OCI-LY1 (cell line): ENCODE results near the gene KLHL25.

Experiments used
- H2AFZ ChIP-seq: fragments of 200-600 bp; sonication (generic), shearing (Covaris generic); 2 replicates; pipeline ENCODE4 v1.6.0; 2014; ENCODE audit warnings: antibody characterized with exemption, mild to moderate bottlenecking, low read length
- H3F3A ChIP-seq: fragments of 200-600 bp; sonication (generic), shearing (Covaris generic); 2 replicates; pipeline ENCODE4 v1.6.0; 2014; ENCODE audit warnings: mild to moderate bottlenecking, antibody characterized with exemption, low read length, moderate library complexity; ENCODE audit not compliant: insufficient read depth
- H3K27ac ChIP-seq: fragments of 200-600 bp; sonication (generic); 2 replicates; pipeline ENCODE4 v1.5.1; 2014; ENCODE audit warnings: low read length, mixed run types, mild to moderate bottlenecking, low read depth; ENCODE audit not compliant: poor library complexity, severe bottlenecking
- H3K27me3 ChIP-seq: fragments of 200-600 bp; sonication (generic); 2 replicates; pipeline ENCODE4 v1.6.0; 2014; ENCODE audit warnings: antibody characterized with exemption, mild to moderate bottlenecking, low read length, moderate library complexity; ENCODE audit not compliant: insufficient read depth
- H3K36me3 ChIP-seq: fragments of 200-600 bp; sonication (generic); 2 replicates; pipeline ENCODE4 v1.6.1; 2014; ENCODE audit warnings: mild to moderate bottlenecking, antibody characterized with exemption, low read length, moderate library complexity, mixed read lengths; ENCODE audit not compliant: insufficient read depth
- H3K4me1 ChIP-seq: fragments of 200-600 bp; sonication (generic); 2 replicates; pipeline ENCODE4 v1.5.1; 2014; ENCODE audit warnings: mild to moderate bottlenecking, low read length, moderate library complexity; ENCODE audit not compliant: insufficient read depth, severe bottlenecking
- H3K4me2 ChIP-seq: fragments of 200-600 bp; sonication (generic), shearing (Covaris generic); 2 replicates; pipeline ENCODE4 v1.6.1; 2014; ENCODE audit warnings: low read length
- H3K4me3 ChIP-seq: fragments of 200-600 bp; sonication (generic); 2 replicates; pipeline ENCODE4 v1.5.1; 2014; ENCODE audit warnings: low read length, low read depth, mild to moderate bottlenecking, mixed read lengths; ENCODE audit not compliant: poor library complexity, severe bottlenecking
- H3K79me2 ChIP-seq: fragments of 200-600 bp; shearing (Covaris generic); 2 replicates; pipeline ENCODE4 v1.6.1; 2016; ENCODE audit warnings: mixed run types, low read length, mixed read lengths; ENCODE audit not compliant: insufficient read depth
- H3K9ac ChIP-seq: fragments of 200-600 bp; sonication (generic), shearing (Covaris generic); 2 replicates; pipeline ENCODE4 v1.6.1; 2014; ENCODE audit warnings: mild to moderate bottlenecking, low read length, mixed read lengths
- H3K9me2 ChIP-seq: fragments of 200-600 bp; sonication (generic), shearing (Covaris generic); 2 replicates; pipeline ENCODE4 v1.6.1; 2014; ENCODE audit warnings: low read depth, mild to moderate bottlenecking, low read length, mixed read lengths
- H3K9me3 ChIP-seq: fragments of 200-600 bp; shearing (Covaris generic); 2 replicates; pipeline ENCODE4 v1.6.1; 2014; ENCODE audit warnings: low read length, mixed read lengths
- H4K20me1 ChIP-seq: fragments of 200-600 bp; sonication (generic), shearing (Covaris generic); 2 replicates; pipeline ENCODE4 v1.6.0; 2016; ENCODE audit warnings: mild to moderate bottlenecking, low read length; ENCODE audit not compliant: insufficient read depth
- EZH2 ChIP-seq: fragments of 200-600 bp; sonication (generic), shearing (Covaris generic); IDR thresholded peaks from 2 replicates; pipeline ENCODE4 v1.8.0; 2017; ENCODE audit warnings: borderline replicate concordance, mixed run types, mild to moderate bottlenecking, antibody characterized with exemption, low read length, moderate library complexity, mixed read lengths
- TF ChIP-seq, protein P1 (sequence below): fragments of 200-600 bp; sonication (generic), shearing (Covaris generic); IDR thresholded peaks from 2 replicates; pipeline ENCODE4 v1.5.1; 2017; ENCODE audit warnings: mild to moderate bottlenecking, antibody characterized with exemption, low read length, moderate library complexity, mixed read lengths

KLHL25 gene

DNA sequence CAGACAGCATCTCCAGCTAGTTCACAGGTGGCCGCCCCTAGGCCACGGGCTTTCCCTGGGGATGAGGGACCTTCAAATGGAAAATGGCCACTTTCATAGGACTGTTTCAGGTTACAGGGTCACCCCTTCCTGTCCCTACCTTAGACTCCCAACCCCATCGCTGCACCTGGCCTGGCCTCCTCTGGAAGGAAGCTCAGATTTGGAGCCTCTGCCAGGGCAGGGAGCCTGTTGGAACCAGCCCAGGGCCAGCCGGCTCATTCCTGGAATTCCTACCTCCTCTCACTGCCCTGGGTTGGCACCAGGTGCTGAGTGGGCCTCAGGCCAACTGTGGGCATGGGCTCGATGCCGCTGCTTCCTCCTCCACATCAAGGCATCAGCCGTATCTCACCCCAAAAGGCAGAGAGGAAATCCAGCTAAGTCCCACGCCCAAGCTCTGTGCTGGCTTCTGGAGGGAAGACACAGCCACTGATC, 42.2 kb downstream of the KLHL25 start:
- no peak overlapping the region for H3K4me3 ChIP-seq
- H3F3A ChIP-seq = no peaks in the 10 kb centered on the region
- H3K4me1 ChIP-seq = no peaks in the 10 kb centered on the region
- no peak overlapping the region for H3K4me2 ChIP-seq
- no peaks in the 10 kb centered on the region for H3K79me2 ChIP-seq
- no peaks in the 10 kb centered on the region for H3K9me3 ChIP-seq
- no peaks in the 10 kb centered on the region for H3K9me2 ChIP-seq
- no peaks in the 10 kb centered on the region for H4K20me1 ChIP-seq
- H3K36me3 ChIP-seq = peaks cover 20% of the 10 kb centered on the region
- H3K27ac ChIP-seq = no peak overlapping the region
- TF ChIP-seq, protein P1, sequence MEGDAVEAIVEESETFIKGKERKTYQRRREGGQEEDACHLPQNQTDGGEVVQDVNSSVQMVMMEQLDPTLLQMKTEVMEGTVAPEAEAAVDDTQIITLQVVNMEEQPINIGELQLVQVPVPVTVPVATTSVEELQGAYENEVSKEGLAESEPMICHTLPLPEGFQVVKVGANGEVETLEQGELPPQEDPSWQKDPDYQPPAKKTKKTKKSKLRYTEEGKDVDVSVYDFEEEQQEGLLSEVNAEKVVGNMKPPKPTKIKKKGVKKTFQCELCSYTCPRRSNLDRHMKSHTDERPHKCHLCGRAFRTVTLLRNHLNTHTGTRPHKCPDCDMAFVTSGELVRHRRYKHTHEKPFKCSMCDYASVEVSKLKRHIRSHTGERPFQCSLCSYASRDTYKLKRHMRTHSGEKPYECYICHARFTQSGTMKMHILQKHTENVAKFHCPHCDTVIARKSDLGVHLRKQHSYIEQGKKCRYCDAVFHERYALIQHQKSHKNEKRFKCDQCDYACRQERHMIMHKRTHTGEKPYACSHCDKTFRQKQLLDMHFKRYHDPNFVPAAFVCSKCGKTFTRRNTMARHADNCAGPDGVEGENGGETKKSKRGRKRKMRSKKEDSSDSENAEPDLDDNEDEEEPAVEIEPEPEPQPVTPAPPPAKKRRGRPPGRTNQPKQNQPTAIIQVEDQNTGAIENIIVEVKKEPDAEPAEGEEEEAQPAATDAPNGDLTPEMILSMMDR = no peak
- no peak for TF ChIP-seq EZH2
- no peaks in the 10 kb centered on the region for H3K27me3 ChIP-seq
- H2AFZ ChIP-seq = no peak overlapping the region
- no peak overlapping the region for H3K9ac ChIP-seq

DNA sequence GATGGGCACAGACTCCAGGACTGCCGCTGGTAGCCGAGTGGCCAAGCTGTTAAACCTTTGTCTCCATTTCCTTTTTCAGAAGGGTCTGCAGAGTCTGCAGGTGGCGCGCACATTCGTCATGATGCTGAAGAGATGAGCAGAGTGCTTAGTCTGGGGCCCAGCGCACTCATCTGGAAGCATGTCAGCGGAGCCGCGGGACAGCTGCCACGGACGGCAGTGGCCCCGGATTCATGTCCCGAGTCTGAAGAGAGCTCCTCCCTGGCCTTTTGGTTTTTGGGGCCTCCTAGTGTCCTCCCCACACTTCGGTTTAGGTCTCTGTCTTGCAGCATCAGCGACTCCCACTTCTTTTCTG, 42.6 kb downstream of the KLHL25 start:
- no peaks in the 10 kb centered on the region for H3K4me1 ChIP-seq
- H3K9me3 ChIP-seq = no peaks in the 10 kb centered on the region
- H3K9ac ChIP-seq = no peak overlapping the region
- no peaks in the 10 kb centered on the region for H4K20me1 ChIP-seq
- no peaks in the 10 kb centered on the region for H3K79me2 ChIP-seq
- H3K27ac ChIP-seq = no peak overlapping the region
- no peak overlapping the region for H3K4me3 ChIP-seq
- no peaks in the 10 kb centered on the region for H3K9me2 ChIP-seq
- peaks cover 24% of the 10 kb centered on the region for H3K36me3 ChIP-seq
- H2AFZ ChIP-seq = no peak overlapping the region
- H3F3A ChIP-seq = no peaks in the 10 kb centered on the region
- H3K27me3 ChIP-seq = no peaks in the 10 kb centered on the region
- H3K4me2 ChIP-seq = no peak overlapping the region
- no peak for TF ChIP-seq EZH2
- TF ChIP-seq, protein P1 = no peak

DNA sequence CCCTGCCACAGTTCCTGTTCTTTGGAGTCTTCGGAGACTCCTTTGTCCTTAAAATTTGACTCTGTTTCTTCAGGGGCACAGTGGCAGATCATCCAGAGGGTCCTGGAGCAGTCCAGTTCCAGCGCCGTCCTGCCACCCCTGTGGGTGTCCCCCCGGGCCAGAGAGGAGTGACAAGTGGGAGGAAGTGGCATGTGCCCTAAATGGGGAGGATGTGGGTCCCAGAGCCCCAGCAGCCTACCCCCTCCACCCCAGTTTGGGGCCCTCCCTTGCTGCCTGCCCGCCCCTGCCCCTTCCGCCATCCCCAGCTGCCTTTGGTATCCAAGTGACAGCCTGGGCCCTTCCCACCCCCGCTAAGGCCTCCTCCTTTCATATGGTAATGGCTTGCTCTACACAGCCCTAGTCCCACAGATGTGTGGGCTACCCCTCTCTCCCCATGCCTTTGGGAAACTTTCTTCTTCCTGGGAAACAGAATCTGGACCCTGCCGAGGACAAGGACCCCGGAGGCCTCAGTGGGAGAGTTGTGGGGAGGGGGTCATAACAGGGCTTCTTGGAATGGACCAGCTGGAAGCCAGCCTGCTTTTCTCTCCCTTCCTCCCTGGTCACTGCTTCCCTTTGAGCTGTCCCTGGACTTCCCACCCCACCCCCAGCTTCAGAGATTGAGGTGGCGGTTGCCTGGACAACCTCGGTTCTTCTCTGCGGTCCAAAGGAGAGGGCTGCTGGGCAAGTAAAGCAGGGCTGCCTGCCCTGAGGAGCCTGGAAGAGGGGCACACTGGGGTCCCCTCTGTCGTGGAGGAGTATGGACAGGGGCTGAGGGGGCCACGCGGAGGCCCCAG, 43.2 kb downstream of the KLHL25 start:
- no peaks in the 10 kb centered on the region for H3K4me1 ChIP-seq
- H3K4me3 ChIP-seq = no peak overlapping the region
- H3K79me2 ChIP-seq = no peaks in the 10 kb centered on the region
- TF ChIP-seq, protein P1 = no peak
- TF ChIP-seq EZH2 = no peak
- no peak overlapping the region for H3K9ac ChIP-seq
- no peaks in the 10 kb centered on the region for H3F3A ChIP-seq
- H3K9me3 ChIP-seq = no peaks in the 10 kb centered on the region
- no peaks in the 10 kb centered on the region for H3K9me2 ChIP-seq
- H3K4me2 ChIP-seq = no peak overlapping the region
- H3K27me3 ChIP-seq = no peaks in the 10 kb centered on the region
- H4K20me1 ChIP-seq = no peaks in the 10 kb centered on the region
- no peak overlapping the region for H3K27ac ChIP-seq
- no peak overlapping the region for H2AFZ ChIP-seq
- H3K36me3 ChIP-seq = peaks cover 30% of the 10 kb centered on the region
